Fibroblast of lung (primary cell): ENCODE data around the gene GPR55. TPM values are rescaled to one million over a fixed set of nuclear protein-coding genes. Genes with fewer than 3 reads are reported as not detected.
A peak's percentile ranks its signal among the peaks of the same experiment; 100 is the strongest.

Experiments
- DNase-seq, 2 donors: peaks; one replicate each; pipeline versions ENCODE4 v3.0.0 to v3.0.0-alpha.2; 2010; ENCODE audit warnings: low read depth in 2 of 2
- H2AFZ ChIP-seq: 2 replicates; pipeline ENCODE4 v1.5.1; 2012; ENCODE audit warnings: low read length, control low read depth, inconsistent platforms
- H3K27ac ChIP-seq: 2 replicates; pipeline ENCODE4 v1.5.1; 2011; ENCODE audit warnings: low read length, control low read depth; ENCODE audit not compliant: insufficient read depth
- H3K27me3 ChIP-seq: 2 replicates; pipeline ENCODE4 v1.5.1; 2011; ENCODE audit warnings: mild to moderate bottlenecking, low read length; ENCODE audit not compliant: control insufficient read depth, insufficient read depth
- H3K36me3 ChIP-seq: 2 replicates; pipeline ENCODE4 v1.5.1; 2011; ENCODE audit warnings: low read length; ENCODE audit not compliant: control insufficient read depth, insufficient read depth
- H3K4me1 ChIP-seq: 2 replicates; pipeline ENCODE4 v1.5.1; 2011; ENCODE audit warnings: low read length; ENCODE audit not compliant: control insufficient read depth, insufficient read depth; ENCODE audit errors: extremely low read depth
- H3K4me2 ChIP-seq: 2 replicates; pipeline ENCODE4 v1.5.1; 2011; ENCODE audit warnings: low read length, control low read depth; ENCODE audit not compliant: insufficient read depth; ENCODE audit errors: extremely low read depth
- H3K4me3 ChIP-seq, 4 experiments: fragments of 200-600 bp in 1 of 4; sonication (generic) in 1 of 4; replicated peaks in 1 of 4; 2 replicates each; pipeline ENCODE4 v1.5.1; 2011 to 2016; ENCODE audit warnings: low read length in 4 of 4, low read depth in 3 of 4, mild to moderate bottlenecking in 3 of 4, control low read depth in 2 of 4, inconsistent platforms in 1 of 4, mixed read lengths in 1 of 4; ENCODE audit not compliant: insufficient read depth in 1 of 4; ENCODE audit errors: control extremely low read depth in 1 of 4
- H3K79me2 ChIP-seq: 2 replicates; pipeline ENCODE4 v1.5.1; 2012; ENCODE audit warnings: mild to moderate bottlenecking, low read length, inconsistent platforms; ENCODE audit not compliant: control insufficient read depth, insufficient read depth
- H3K9ac ChIP-seq: 2 replicates; pipeline ENCODE4 v1.5.1; 2011; ENCODE audit warnings: mild to moderate bottlenecking, low read length, control low read depth; ENCODE audit not compliant: insufficient read depth
- H3K9me3 ChIP-seq: 2 replicates; pipeline ENCODE4 v1.5.1; 2012; ENCODE audit warnings: low read depth, low read length; ENCODE audit not compliant: control insufficient read depth, insufficient read depth
- H4K20me1 ChIP-seq: 2 replicates; pipeline ENCODE4 v1.5.1; 2011; ENCODE audit warnings: low read length; ENCODE audit not compliant: control insufficient read depth, insufficient read depth; ENCODE audit errors: extremely low read depth
- CTCF ChIP-seq, 2 donors: IDR thresholded peaks in 1 of 2; conservative IDR thresholded peaks in 1 of 2; 1 replicate in 1 of 2; 2 replicates in 1 of 2; pipeline ENCODE4 v1.5.1; 2011 to 2012; ENCODE audit warnings: low read length in 2 of 2, control low read depth in 1 of 2, inconsistent platforms in 1 of 2, low read depth in 1 of 2, mild to moderate bottlenecking in 1 of 2
- EZH2 ChIP-seq: IDR thresholded peaks from 2 replicates; pipeline ENCODE4 v1.5.1; 2012; ENCODE audit warnings: low read length, control low read depth, mild to moderate bottlenecking; ENCODE audit errors: missing control alignments
- polyA plus RNA-seq, 2 donors: library from polyadenylated mRNA; depleted of rRNA in 1 of 2; stranded (reverse) in 1 of 2; unstranded in 1 of 2; fragments of >200 nt; gene quantifications; 2 replicates each; pipeline ENCODE4 v1.2.1, GENCODE V29; 2011 to 2012; ENCODE audit warnings: missing spikeins in 1 of 2
- total RNA-seq: library from RNA; depleted of rRNA; stranded (reverse); fragments of >200 nt; gene quantifications from 2 replicates; pipeline ENCODE4 v1.2.1, GENCODE V29; 2014

The GPR55 gene
- total and polyA plus RNA-seq, 2 donors (not counting 1 experiment from before 2014, with no cell fraction given): not detected

- no peak overlapping the region for H3K4me2 ChIP-seq
- DNase-seq: no peak
- H3K4me1 ChIP-seq: no peaks in the 10 kb centered on the region
- H3K27ac ChIP-seq: no peak overlapping the region
- H3K9ac ChIP-seq: no peak overlapping the region
- H2AFZ ChIP-seq: no peak overlapping the region
- no peaks in the 10 kb centered on the region for H3K27me3 ChIP-seq
- no peak for TF ChIP-seq EZH2
- no peak for TF ChIP-seq CTCF (conservative IDR thresholded peaks at IDR 0.05 in 1 of 2, IDR thresholded peaks at IDR 0.05 in 1 of 2; ENCODE audit: low read depth in 1 of 2, low read length in 2 of 2)
- no peak overlapping the region for H3K4me3 ChIP-seq
- H3K36me3 ChIP-seq: no peaks in the 10 kb centered on the region
- H4K20me1 ChIP-seq: no peaks in the 10 kb centered on the region
- no peaks in the 10 kb centered on the region for H3K79me2 ChIP-seq
- H3K9me3 ChIP-seq: no peaks in the 10 kb centered on the region
Observed at GRCh38 chr2:230954746-230955145, 29.7 kb upstream of the GPR55 start.

- no peak overlapping the region for H3K4me3 ChIP-seq
- no peak overlapping the region for H3K4me2 ChIP-seq
- no peaks in the 10 kb centered on the region for H4K20me1 ChIP-seq
- H3K9ac ChIP-seq: no peak overlapping the region
- no peak for TF ChIP-seq EZH2
- no peak for TF ChIP-seq CTCF (conservative IDR thresholded peaks at IDR 0.05 in 1 of 2, IDR thresholded peaks at IDR 0.05 in 1 of 2; ENCODE audit: low read depth in 1 of 2, low read length in 2 of 2)
- peak in 1 of 2 donors; percentile 11 for DNase-seq
- H3K27me3 ChIP-seq: no peaks in the 10 kb centered on the region
- no peaks in the 10 kb centered on the region for H3K79me2 ChIP-seq
- no peak overlapping the region for H2AFZ ChIP-seq
- no peaks in the 10 kb centered on the region for H3K9me3 ChIP-seq
- no peak overlapping the region for H3K27ac ChIP-seq
- H3K4me1 ChIP-seq: no peaks in the 10 kb centered on the region
- H3K36me3 ChIP-seq: no peaks in the 10 kb centered on the region
Observed at GRCh38 chr2:230953845-230954244, 28.8 kb upstream of the GPR55 start.

GRCh38 chr2:230952226-230952956 lies 27.3 kb upstream of the GPR55 start:
- Histone ChIP-seq H3K4me3 (no peak overlapping the region), H3K27ac (no peak overlapping the region), H3K9me3 (no peaks in the 10 kb centered on the region), H3K27me3 (no peaks in the 10 kb centered on the region), H3K9ac (no peak overlapping the region), H4K20me1 (no peaks in the 10 kb centered on the region), H3K4me1 (no peaks in the 10 kb centered on the region), H3K79me2 (no peaks in the 10 kb centered on the region), H3K36me3 (no peaks in the 10 kb centered on the region), H2AFZ (no peak overlapping the region), H3K4me2 (no peak overlapping the region)
- TF ChIP-seq CTCF (conservative IDR thresholded peaks at IDR 0.05 in 1 of 2, IDR thresholded peaks at IDR 0.05 in 1 of 2; ENCODE audit: low read depth in 1 of 2, low read length in 2 of 2) (no peak), EZH2 (no peak)
- no peak for DNase-seq
